ENCODE measurements around the gene MYBPC2.

GRCh38 chr19:50431343-50432220 lies 1.1 kb upstream of the MYBPC2 start:
- TF ChIP-seq POLR2A (IDR thresholded peaks at IDR 0.05) (no peak), CTCF (IDR thresholded peaks at IDR 0.05) (no peak), EP300 (IDR thresholded peaks at IDR 0.05) (no peak)

Measured in sigmoid colon (tissue), 4 donors.